HG03439 (cell line): ENCODE measurements around the gene ZCWPW2.
A peak's percentile ranks its signal among the peaks of the same experiment; 100 is the strongest.

Source experiments
- ATAC-seq: cut with Tn5 transposase; IDR thresholded peaks from one replicate; pipeline ENCODE4 v1.9.1; 2021; ENCODE audit warnings: mild to moderate bottlenecking, moderate library complexity; ENCODE audit not compliant: unreplicated experiment

The ZCWPW2 gene

GRCh38 chr3:28349469-28350000 lies 1.0 kb downstream of the ZCWPW2 start:
- peak; percentile 3 for ATAC-seq

GRCh38 chr3:28376424-28376823 lies 27.9 kb downstream of the ZCWPW2 start:
- no peak for ATAC-seq

GRCh38 chr3:28386049-28386448 lies 37.5 kb downstream of the ZCWPW2 start:
- no peak for ATAC-seq

GRCh38 chr3:28388978-28389377 lies 40.5 kb downstream of the ZCWPW2 start:
- no peak for ATAC-seq

GRCh38 chr3:28399206-28399605 lies 50.7 kb downstream of the ZCWPW2 start:
- ATAC-seq, result no peak

- ATAC-seq, result no peak
Observed at GRCh38 chr3:28406241-28406640, 57.7 kb downstream of the ZCWPW2 start.

GRCh38 chr3:28449398-28449797 lies 100.9 kb downstream of the ZCWPW2 start:
- ATAC-seq, result no peak

GRCh38 chr3:28462866-28463265 lies 114.3 kb downstream of the ZCWPW2 start:
- ATAC-seq, result no peak

GRCh38 chr3:28467414-28467813 lies 118.9 kb downstream of the ZCWPW2 start:
- no peak for ATAC-seq

- ATAC-seq, result no peak
Observed at GRCh38 chr3:28476194-28476593, 127.7 kb downstream of the ZCWPW2 start.

- no peak for ATAC-seq
Observed at GRCh38 chr3:28476764-28477163, 128.2 kb downstream of the ZCWPW2 start.

- ATAC-seq, result no peak
Observed at GRCh38 chr3:28485164-28485563, 136.6 kb downstream of the ZCWPW2 start.

- ATAC-seq, result no peak
Observed at GRCh38 chr3:28495301-28495700, 146.8 kb downstream of the ZCWPW2 start.

GRCh38 chr3:28502397-28502937 lies 153.9 kb downstream of the ZCWPW2 start:
- no peak for ATAC-seq

GRCh38 chr3:28504976-28505375 lies 156.5 kb downstream of the ZCWPW2 start:
- no peak for ATAC-seq

- ATAC-seq, result no peak
Observed at GRCh38 chr3:28521663-28522062, 173.1 kb downstream of the ZCWPW2 start.

GRCh38 chr3:28542351-28542750 lies 193.8 kb downstream of the ZCWPW2 start:
- no peak for ATAC-seq

- ATAC-seq, result no peak
Observed at GRCh38 chr3:28544236-28544635, 195.7 kb downstream of the ZCWPW2 start.

- no peak for ATAC-seq
Observed at GRCh38 chr3:28544831-28545230, 196.3 kb downstream of the ZCWPW2 start.

GRCh38 chr3:28547677-28548076 lies 199.2 kb downstream of the ZCWPW2 start:
- no peak for ATAC-seq

GRCh38 chr3:28553175-28553574 lies 204.7 kb downstream of the ZCWPW2 start:
- ATAC-seq, result no peak

GRCh38 chr3:28556195-28556594 lies 207.7 kb downstream of the ZCWPW2 start:
- ATAC-seq, result no peak

- ATAC-seq, result no peak
Observed at GRCh38 chr3:28564211-28564610, 215.7 kb downstream of the ZCWPW2 start.
